ENCODE data around the gene SFXN5.

Gene SFXN5

DNA sequence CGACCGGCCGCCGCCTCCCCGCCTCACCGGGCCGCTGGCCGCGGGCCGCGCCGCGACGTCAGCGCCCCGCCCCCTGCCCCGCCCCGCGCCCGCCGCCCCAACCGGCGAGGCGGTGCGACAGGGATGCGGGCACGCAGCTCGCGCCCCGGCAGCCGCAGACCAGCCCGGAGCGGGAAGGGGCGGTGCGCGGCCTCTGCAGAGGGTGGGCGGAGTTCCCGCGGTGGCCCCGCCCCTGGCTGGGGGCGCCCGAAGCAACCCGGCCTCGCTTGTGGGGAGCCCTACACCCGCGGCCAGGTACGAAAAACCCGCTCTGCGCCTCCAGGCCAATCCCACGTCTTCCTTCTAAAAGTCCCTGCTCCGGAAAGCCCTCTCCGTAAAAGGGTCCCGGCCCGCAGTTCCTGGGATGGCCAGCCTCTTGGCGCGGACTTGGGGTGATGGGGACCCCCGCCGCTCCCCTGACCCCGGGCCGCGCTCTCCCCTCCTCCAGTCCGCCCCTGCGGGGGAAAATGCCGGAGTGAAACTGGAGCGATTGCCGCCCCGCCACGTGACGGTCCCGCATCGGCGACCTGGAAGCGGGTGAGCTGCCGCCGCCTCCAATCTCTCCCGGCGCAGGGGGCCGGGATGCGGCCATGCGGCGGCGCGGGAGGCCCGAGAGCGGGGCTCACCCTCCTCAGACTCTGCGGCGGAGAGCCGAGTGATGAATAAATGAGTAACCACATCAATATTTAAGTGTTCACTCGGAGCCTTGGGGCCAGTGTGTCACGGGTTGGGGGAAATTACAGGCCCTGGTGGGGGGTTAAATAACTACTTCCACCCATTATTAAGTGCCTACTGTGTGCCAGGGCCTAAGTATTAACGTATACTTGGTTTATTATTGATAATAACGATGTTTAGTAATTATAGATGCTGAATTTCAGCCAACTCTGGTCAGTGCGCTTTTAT is 41.7 kb upstream of the SFXN5 start, which contains the start of gene RAB11FIP5:
RAB11FIP5 (minus strand) TSS at position 36 of the 942 bp plus-strand sequence. CDS start 171 bp downstream, outside the sequence.
- TF ChIP-seq USF1 (IDR thresholded peaks at IDR 0.05) (peak; percentile 84), EGR1 (IDR thresholded peaks at IDR 0.05) (0 out of 2 replicates have a peak, but pooled peaks have one; percentile 0), YY1 (IDR thresholded peaks at IDR 0.05; ENCODE audit: low read depth) (no peak), REST (IDR thresholded peaks at IDR 0.05; ENCODE audit: low read depth) (no peak), ZBTB7A (IDR thresholded peaks at IDR 0.05; ENCODE audit: low read depth) (peak; percentile 87)
- TF ChIP-seq, protein P1, sequence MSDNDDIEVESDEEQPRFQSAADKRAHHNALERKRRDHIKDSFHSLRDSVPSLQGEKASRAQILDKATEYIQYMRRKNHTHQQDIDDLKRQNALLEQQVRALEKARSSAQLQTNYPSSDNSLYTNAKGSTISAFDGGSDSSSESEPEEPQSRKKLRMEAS (IDR thresholded peaks at IDR 0.05), result 0 out of 2 replicates have a peak, but pooled peaks have one; percentile 37

DNA sequence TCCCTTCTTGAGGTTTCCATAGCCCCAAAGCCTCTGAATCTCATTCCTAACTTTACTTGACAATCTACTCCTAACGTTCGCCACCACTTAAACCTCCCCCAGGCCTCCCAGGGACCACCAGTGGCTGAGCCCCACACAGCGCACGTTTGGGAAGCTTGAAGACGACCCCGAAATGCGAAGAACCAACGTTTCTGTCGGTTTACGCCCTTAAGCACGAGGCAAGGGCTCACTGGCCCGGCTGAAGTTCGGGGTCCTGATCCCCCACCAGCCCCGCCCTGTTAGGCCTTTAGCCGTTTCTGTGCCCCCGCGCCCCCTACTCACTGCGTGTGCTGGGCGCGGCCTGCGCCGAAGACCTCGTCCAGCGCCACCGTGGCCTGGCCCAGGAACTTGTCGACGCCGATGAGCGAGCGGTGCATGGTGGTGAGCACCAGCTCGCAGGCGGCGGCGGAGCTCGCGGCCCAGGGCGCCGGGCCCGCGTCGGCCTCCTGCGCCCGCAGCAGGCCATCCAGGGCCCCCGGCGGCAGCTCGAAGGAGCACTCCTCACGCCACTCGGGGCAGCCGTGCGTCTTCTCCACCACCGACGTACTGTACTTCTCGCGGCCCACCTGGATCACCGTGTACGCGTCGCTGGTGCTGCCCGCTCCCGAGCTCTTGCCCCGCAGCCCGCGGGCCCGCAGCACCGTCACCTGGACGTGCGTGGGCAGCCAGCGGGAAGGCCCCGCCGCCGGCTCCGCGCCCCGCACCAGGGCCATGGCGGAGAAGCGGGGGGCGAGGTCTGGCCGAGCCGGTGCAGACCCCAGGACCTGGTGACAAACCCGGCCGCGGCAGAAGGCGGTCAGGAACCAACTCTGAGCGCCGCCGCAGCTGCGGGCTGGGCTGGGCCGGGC is 40.8 kb upstream of the SFXN5 start:
- TF ChIP-seq EGR1 (IDR thresholded peaks at IDR 0.05) (0 out of 2 replicates have a peak, but pooled peaks have one; percentile 8), ZBTB7A (IDR thresholded peaks at IDR 0.05; ENCODE audit: low read depth) (no peak; the same call in 1 of the 2 replicates), FOXM1 (IDR thresholded peaks at IDR 0.05; ENCODE audit: borderline replicate concordance, low read depth) (no peak)
- TF ChIP-seq, protein P1 (IDR thresholded peaks at IDR 0.05), result peak; percentile 54; the same call in 1 of the 2 replicates

DNA sequence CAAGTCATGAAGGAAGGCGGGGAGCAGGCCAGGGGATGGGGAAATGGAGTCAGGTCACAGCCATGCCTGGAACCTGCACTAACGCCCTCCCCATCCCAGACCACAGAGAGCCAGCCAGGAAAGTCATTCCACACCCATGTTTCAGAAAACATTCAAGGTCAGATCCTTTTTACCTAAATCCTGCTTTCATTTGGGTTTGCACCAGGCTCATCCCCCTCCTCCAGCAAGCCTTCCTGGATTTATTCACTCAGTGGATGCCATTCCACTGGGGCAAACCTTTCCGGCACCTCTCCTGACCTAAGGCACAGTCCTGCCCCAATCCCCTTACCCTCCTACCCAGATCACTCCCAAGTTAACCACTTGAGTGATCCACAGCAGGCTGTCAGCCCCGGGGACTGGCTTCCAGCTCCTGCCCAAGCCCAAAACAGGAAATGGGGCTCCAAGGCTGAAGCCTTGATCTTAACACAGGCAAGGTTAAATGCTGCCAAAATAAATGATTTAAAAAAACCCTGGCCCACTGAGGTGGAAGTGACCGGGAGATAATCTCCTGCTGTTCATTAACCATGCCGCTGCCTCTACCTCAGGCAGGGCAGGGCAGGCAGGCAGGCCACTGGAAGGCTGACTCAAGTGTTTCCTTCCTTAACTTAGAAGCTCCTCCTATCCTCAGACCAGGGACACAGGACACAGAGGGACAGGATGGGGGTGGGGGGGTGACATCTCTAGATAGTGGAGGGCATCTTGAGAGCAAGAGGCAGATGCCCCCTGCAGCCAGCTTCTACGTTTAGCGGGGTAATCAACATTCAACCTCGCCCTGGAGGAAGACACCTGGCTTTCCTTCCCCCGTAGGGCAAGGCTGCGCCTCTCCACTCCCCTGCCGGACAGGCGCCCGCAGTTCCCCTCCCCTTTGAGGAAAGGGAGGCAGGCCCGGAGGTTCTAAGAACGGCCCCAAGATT is 39.8 kb upstream of the SFXN5 start:
- TF ChIP-seq TAF1 (IDR thresholded peaks at IDR 0.05; ENCODE audit: low read depth) (no peak), TEAD4 (IDR thresholded peaks at IDR 0.05) (no peak), RAD21 (IDR thresholded peaks at IDR 0.05; ENCODE audit: low read depth) (no peak), EGR1 (IDR thresholded peaks at IDR 0.05) (no peak), FOXM1 (IDR thresholded peaks at IDR 0.05; ENCODE audit: borderline replicate concordance, low read depth) (no peak)
- TF ChIP-seq, protein P1 (IDR thresholded peaks at IDR 0.05), result no peak

- TF ChIP-seq EGR1 (IDR thresholded peaks at IDR 0.05), result no peak
- no peak for TF ChIP-seq USF1 (IDR thresholded peaks at IDR 0.05)
- no peak for TF ChIP-seq NFIC (IDR thresholded peaks at IDR 0.05)
- TF ChIP-seq TCF12 (IDR thresholded peaks at IDR 0.05; ENCODE audit: low read depth), result no peak
- no peak for TF ChIP-seq CREB1 (IDR thresholded peaks at IDR 0.05; ENCODE audit: low read depth)
Observed at GRCh38 chr2:73110168-73111072, 38.9 kb upstream of the SFXN5 start.

DNA sequence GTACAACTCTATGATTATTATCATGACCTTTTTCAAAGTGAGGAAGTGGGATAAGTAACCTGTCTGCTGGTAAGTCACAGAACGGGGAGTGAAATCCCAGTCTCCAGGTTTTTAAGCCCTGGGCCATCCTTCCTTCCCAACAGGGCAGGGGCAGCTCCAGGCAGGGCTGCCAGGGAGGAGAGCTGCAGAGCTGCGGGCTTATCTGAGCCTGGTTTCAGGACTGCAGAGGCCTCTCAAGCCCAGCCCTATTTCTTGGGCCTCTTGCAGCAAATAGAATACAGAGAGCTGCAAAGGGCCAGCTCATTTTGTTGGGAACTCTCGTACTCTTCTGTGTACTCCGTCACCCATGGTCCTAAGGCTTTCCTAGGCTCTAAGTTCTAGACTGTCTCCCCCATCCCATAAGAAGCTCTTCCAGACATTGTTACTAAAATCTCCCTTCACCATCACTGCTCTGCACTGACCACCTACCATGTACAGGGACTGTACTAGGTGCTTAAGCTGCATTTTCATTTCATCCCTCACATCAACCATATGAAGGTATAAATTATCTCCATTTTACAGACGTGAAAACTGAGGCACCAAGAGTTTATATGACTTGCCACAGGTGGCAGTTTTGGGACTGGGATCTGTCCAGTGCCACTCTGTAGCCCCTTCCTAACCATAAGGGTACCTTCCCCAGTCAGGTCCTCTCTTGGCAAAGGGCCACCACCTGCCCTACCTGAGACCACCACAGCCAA is 38.1 kb upstream of the SFXN5 start:
- TF ChIP-seq TAF1 (IDR thresholded peaks at IDR 0.05; ENCODE audit: low read depth) (no peak), USF1 (IDR thresholded peaks at IDR 0.05) (no peak), CREB1 (IDR thresholded peaks at IDR 0.05; ENCODE audit: low read depth) (no peak), RAD21 (IDR thresholded peaks at IDR 0.05; ENCODE audit: low read depth) (no peak), TCF12 (IDR thresholded peaks at IDR 0.05; ENCODE audit: low read depth) (no peak), NFIC (IDR thresholded peaks at IDR 0.05) (no peak), CEBPB (IDR thresholded peaks at IDR 0.05) (no peak), EGR1 (IDR thresholded peaks at IDR 0.05) (no peak), TEAD4 (IDR thresholded peaks at IDR 0.05) (no peak), REST (IDR thresholded peaks at IDR 0.05; ENCODE audit: low read depth) (no peak), YY1 (IDR thresholded peaks at IDR 0.05; ENCODE audit: low read depth) (no peak), EP300 (IDR thresholded peaks at IDR 0.05; ENCODE audit: borderline replicate concordance) (no peak), FOXM1 (IDR thresholded peaks at IDR 0.05; ENCODE audit: borderline replicate concordance, low read depth) (no peak), ZBTB7A (IDR thresholded peaks at IDR 0.05; ENCODE audit: low read depth) (no peak)
- TF ChIP-seq, protein P1 (IDR thresholded peaks at IDR 0.05), result no peak
